Hippocampal formation (tissue), 2 donors: Measurements from ENCODE around the gene POMT1.
"Not testable (repeated sequence)": the region's sequence is repeated elsewhere in the genome, so short reads cannot be mapped to it uniquely, and the experiment has no call there.

Experiments
- DNase-seq, 2 donors: peaks; one replicate each; lab custom pipeline; 2025; lab: John Stamatoyannopoulos, UW

The POMT1 gene

GRCh38 chr9:131524665-131525315 lies 22.1 kb downstream of the POMT1 start:
- no peak for DNase-seq

GRCh38 chr9:131525643-131526565 lies 23.2 kb downstream of the POMT1 start:
- peak; percentile 50 to 84 for DNase-seq

DNA sequence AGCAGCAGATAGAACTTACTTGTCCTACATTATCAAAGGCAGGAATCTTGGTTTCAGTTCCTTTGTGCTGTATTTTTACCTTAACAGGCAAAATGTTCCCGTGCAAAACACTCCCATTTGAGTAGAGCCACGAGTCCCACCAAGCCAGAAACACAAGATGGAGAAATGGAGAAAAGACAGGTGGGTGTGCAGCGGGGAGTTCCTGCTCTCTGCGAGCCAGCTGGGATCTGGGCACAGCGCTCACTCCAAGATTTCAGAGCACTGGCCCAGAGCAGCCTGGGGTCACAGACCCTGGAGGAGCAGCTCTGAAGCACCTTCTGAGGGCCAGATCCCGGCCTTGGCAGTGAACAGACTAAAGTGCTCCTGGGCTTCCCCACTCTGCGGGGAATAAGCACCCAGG lies 25.5 kb downstream of the POMT1 start:
- no peak for DNase-seq

- DNase-seq = no peak
Measured at GRCh38 chr9:131528886-131529505, 26.3 kb downstream of the POMT1 start.

DNA sequence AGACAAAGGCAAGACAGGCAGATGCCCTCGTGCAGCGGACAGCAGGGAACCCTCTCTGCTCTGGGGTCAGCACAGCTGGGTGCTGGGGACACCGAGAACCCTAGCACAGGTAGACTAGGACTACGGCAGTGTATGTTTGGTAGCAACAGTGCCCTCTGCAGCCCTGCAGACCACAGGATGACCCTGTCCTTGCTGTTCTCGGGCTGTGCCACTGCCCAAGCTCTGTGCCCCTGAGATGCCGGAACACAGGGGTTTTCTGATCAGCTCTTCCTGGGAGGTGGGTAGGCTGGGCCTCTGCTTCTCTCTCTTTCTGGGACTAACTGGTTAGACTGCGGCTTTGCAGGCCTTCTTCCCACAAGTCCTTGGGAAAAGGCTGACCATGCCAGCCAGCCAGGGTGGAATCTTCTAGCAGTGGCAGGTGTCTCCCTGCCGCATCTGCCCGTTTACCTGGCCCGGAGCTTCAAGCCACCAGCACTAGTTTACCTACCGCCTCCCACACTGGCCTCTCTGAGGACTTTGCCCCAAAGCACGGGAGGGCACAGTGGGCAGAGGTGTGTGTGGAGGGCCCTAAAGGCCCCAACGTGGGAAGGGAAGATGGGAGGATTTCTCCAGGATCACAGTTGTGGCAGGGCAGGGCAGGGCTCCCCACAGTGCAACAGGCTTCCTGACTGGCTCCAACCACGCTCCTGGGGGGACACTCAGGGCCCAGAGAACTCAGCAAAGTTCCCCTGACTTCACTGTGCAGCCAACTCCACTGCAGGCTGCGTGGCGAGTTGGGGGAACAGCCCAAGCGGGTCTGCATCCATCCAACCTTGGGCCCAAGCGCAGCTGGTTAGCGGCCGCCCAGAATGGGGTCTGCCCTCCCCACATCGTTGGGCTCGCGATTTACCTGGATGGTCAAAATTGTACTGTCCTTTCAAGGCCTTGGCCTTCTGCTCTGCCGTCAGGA lies 27.2 kb downstream of the POMT1 start:
- DNase-seq = no peak

DNA sequence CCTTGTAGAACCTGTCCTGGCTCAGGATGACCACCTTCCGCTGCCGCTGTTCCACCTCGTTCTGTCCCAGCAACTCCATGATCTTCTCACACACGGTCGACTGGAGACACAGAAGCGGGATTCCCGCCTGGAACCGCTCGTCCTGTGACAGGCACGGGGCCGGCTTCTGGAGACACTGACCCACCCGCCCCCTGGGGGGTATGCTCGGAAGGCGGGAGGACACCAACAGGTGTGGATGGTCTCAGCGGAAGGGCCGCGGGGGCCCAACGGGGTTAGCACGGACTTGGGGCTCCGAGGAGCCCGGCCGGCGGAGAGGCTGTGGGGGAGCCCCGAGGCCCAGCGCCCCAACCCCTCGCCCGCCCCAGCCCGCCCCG lies 27.8 kb downstream of the POMT1 start:
- DNase-seq = no peak

GRCh38 chr9:131530920-131531832 lies 28.5 kb downstream of the POMT1 start, which contains the start of gene UCK1:
Gene UCK1, minus strand, starts transcription at chr9:131531263. Its CDS starts 89 bp downstream, at chr9:131531174.
- peak; percentile 66 to 81 for DNase-seq

DNA sequence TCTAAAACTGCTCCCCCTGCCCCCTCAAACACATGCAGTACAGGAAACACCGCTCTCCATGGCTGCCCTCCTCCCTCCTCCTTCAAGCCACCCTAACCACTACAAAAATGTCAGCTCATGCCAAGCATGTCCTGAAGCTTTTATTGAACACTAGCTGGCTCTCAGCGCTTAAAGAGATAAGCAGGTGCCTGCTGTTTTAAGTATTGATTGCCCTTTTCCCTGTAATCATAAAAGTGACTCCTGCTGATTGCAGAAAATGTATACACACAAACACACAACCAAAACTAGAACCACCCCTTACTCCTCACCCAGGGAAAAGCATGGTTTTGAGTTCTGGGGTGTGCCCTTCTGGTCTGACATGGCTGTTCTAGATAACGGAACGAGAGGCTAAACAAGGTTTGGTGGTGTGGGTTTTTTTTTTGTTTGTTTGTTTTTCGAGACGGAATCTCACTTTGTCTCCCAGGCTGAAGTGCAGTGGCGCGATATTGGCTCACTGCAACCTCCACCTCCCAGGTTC lies 32.1 kb downstream of the POMT1 start:
- no peak for DNase-seq

DNA sequence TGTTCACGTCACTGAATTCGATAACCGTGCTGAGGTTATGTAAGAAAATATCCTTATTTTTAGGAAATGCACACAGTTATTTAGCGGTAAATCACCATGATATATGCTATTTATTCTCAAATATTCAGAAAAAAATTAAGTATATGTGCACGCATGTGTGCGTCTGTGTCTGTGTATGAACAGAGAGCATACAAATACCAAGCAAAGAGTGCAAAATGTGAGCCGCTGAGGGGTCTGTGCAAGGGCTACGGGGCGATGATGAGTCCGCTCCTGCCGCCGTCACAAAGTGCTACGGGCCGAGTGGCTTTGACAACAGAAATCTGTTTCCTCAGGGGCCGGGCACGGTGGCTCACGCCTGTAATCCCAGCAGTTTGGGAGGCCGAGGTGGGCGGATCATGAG lies 35.2 kb downstream of the POMT1 start:
- no peak for DNase-seq

DNA sequence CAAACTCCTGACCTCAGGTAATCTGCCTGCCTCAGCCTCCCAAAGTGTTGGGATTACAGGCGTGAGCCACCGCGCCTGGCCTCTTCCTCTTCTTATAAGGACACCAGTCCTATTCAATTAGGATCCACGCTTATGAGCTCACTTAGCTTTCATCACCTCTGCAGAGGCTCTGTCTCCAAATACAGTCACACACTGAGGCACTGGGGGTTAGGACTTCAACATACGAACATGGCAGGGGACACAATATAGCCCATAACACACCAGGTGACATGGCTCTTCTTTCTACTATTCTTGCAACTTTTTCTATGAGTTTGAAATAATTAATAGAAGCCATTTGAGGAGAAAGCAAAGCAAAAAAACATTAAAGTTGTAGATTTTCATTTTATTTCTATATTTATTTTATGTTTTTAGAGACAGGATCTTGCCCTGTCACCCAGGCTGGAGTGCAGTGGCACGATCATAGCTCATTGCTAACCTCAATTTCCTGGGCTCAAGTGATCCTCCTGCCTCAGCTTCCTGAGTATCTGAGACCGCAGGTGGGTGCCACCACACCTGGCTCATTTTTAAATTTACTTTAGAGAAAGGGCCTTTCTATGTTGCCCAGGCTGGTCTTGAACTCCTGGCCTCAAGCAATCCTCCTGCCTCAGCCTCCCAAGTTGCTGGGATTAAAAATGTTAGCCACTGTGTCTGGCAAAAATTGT lies 36.7 kb downstream of the POMT1 start:
- no peak for DNase-seq

- no peak for DNase-seq
Measured at GRCh38 chr9:131543141-131543540, 40.4 kb downstream of the POMT1 start.

DNA sequence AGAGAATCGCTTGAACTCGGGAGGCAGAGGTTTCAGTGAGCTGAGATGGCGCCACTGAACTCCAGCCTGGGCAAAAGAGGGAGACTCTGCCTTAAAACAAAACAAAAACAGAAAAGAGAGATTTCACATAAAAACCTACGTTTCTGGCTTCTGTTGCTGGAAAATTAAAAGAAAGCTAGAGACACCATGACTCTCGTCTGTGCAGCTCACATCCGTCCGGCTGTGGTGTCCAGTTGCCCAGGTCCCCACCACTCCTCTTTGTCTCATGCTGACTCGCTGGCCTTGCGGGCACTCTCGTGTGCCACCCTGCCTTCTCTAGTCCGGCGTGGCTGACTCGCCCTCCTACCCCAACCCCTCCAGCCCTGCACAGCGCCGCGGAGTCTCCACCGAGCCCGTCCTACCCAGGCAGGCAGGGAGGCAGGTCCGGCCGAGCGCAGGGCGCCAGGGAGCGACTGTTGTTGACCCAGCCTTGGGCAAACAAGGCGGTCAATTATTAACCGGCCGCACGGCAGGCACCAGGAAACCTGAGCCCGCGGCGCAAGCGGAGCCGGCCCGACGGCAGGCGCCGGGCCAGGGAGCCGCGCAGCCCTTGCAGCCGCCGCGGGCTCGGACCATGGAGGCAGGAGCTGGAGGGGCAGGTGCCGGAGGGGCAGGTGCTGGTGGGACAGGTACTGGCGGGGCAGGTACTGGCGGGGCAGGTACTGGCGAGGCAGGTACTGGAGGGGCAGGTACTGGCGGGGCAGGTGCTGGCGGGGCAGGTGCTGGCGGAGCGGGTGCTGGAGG lies 42.5 kb downstream of the POMT1 start, which contains the start of gene PRRT1B:
Gene PRRT1B, plus strand, starts transcription at position 521 of the 783 bp plus-strand sequence. Its CDS starts 93 bp downstream, at position 614.
- DNase-seq = no peak

DNA sequence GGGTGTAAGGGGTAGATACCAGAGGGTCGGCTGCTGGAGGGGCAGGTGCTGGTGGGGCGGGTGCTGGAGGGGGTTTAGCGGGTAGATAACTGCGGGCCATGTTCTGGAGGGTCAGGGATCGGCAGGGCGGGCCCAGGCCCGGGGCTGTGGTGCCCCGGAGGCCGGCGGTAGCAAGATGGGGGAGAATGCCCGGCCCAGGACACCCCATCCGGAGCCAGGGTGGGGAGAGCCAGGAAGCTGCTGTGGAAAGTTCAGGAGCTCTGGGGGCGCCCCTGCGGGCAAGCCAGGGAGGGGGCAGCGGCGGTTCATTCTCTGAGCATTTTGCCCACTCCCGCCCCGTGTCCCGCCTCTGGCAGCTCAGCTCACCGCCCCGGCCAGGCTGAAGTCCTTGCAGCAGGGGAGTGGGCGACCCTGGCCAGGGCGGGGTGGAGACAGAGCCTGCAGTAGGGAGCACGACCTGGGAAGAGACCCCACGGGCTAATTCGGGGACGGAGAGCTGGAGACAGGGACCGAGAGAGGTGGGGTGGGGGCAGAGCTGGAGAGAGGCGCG lies 43.1 kb downstream of the POMT1 start:
- no peak for DNase-seq

GRCh38 chr9:131546336-131547084 lies 43.8 kb downstream of the POMT1 start:
- no peak for DNase-seq

DNA sequence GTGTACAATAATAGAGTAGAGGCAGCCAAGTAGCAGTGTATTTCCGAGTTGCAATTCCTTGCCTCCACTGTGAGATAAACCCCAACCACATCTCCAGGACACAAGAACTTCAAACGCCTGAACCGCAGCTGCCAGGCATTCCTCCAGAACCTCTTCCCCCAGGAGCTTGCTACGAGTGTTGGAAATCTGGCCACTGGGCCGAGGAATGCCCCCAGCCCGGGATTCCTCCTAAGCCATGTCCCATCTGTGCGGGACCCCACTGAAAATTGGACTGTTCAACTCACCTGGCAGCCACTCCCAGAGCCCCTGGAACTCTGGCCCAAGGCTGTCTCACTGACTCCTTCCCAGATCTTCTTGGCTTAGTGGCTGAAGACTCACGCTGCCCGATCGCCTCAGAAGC lies 46.5 kb downstream of the POMT1 start:
- DNase-seq = not testable (repeated sequence)

DNA sequence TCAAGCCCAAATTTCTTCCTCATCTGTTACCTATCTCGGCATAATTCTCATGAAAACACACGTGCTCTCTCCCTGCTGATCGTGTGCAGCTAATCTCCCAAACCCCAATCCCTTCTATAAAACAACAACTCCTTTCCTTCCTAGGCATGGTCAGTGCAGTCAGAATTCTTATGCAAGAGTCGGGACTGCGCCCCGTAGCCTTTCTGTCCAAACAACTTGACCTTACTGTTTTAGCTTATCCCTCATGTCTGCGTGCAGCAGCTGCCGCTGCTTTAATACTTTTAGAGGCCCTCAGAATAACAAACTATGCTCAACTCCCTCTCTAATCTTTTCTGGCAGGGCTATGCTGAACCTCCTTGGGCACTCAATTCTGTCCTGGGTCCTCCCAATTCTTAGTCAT lies 47.7 kb downstream of the POMT1 start:
- DNase-seq = not testable (repeated sequence)

GRCh38 chr9:131552030-131552429 lies 49.3 kb downstream of the POMT1 start:
- DNase-seq = no peak
